Neural cell (in vitro differentiated cells): Measurements from ENCODE around the gene RTN4RL1. TPM values are rescaled to one million over a fixed set of nuclear protein-coding genes. Genes with fewer than 3 reads are reported as not detected.

Source experiments
- H2AFZ ChIP-seq: fragments of 200-600, 300-800 bp; sonication (generic), shearing (Covaris generic); 2 replicates; pipeline ENCODE4 v1.6.0; 2014; ENCODE audit warnings: low read depth, mild to moderate bottlenecking, antibody characterized with exemption, low read length, moderate library complexity
- H3F3A ChIP-seq: fragments of 200-600 bp; shearing (Covaris generic); 2 replicates; pipeline ENCODE4 v1.6.1; 2016; ENCODE audit warnings: mild to moderate bottlenecking, moderate library complexity, mixed read lengths, antibody characterized with exemption, low read length; ENCODE audit not compliant: insufficient read depth, poor library complexity, severe bottlenecking
- H3K27ac ChIP-seq: fragments of 200-600, 300-800 bp; sonication (generic), shearing (Covaris generic); 2 replicates; pipeline ENCODE4 v1.5.1; 2014; ENCODE audit warnings: mild to moderate bottlenecking, low read length, moderate library complexity
- H3K27me3 ChIP-seq: fragments of 300-800, 200-600 bp; sonication (generic), shearing (Covaris generic); 2 replicates; pipeline ENCODE4 v1.6.0; 2014; ENCODE audit warnings: mild to moderate bottlenecking, low read depth, low read length, moderate library complexity; ENCODE audit not compliant: insufficient read depth
- H3K36me3 ChIP-seq: fragments of 300-800, 200-600 bp; sonication (generic), shearing (Covaris generic); 2 replicates; pipeline ENCODE4 v1.5.1; 2014; ENCODE audit warnings: mild to moderate bottlenecking, antibody characterized with exemption, low read length, moderate library complexity; ENCODE audit not compliant: insufficient read depth
- H3K4me2 ChIP-seq: fragments of 300-800, 200-600 bp; sonication (generic), shearing (Covaris generic); 2 replicates; pipeline ENCODE4 v1.6.0; 2014; ENCODE audit warnings: mild to moderate bottlenecking, low read length
- H3K4me3 ChIP-seq: fragments of 300-800, 200-600 bp; sonication (generic), shearing (Covaris generic); 2 replicates; pipeline ENCODE4 v1.5.1; 2014; ENCODE audit warnings: mild to moderate bottlenecking, low read length, moderate library complexity
- H3K79me2 ChIP-seq: fragments of 200-600 bp; shearing (Covaris generic); replicated peaks from 2 replicates; pipeline ENCODE4 v1.6.0; 2014; ENCODE audit warnings: mild to moderate bottlenecking, low read length, moderate library complexity; ENCODE audit not compliant: insufficient read depth
- H3K9ac ChIP-seq: fragments of 300-800, 200-600 bp; sonication (generic), shearing (Covaris generic); 2 replicates; pipeline ENCODE4 v1.6.1; 2016; ENCODE audit warnings: mild to moderate bottlenecking, low read length, mixed read lengths
- H3K9me2 ChIP-seq: fragments of 200-600 bp; shearing (Covaris generic); 2 replicates; pipeline ENCODE4 v1.6.1; 2016; ENCODE audit warnings: mild to moderate bottlenecking, low read length, mixed read lengths; ENCODE audit not compliant: insufficient read depth
- H3K9me3 ChIP-seq: fragments of 200-600, 300-800 bp; sonication (generic), shearing (Covaris generic); 2 replicates; pipeline ENCODE4 v1.6.1; 2016; ENCODE audit warnings: mild to moderate bottlenecking, mixed run types, low read length, moderate library complexity, mixed read lengths
- H4K20me1 ChIP-seq: fragments of 200-600 bp; shearing (Covaris generic); 2 replicates; pipeline ENCODE4 v1.6.1; 2016; ENCODE audit warnings: mild to moderate bottlenecking, mixed run types; ENCODE audit not compliant: insufficient read depth
- EP300 ChIP-seq: fragments of 450-650 bp; conservative IDR thresholded peaks from 2 replicates; pipeline ENCODE4 v1.6.1; 2014; ENCODE audit warnings: antibody characterized with exemption, mild to moderate bottlenecking, moderate library complexity; ENCODE audit not compliant: poor library complexity, severe bottlenecking
- EZH2 ChIP-seq: fragments of 200-600, 300-800 bp; shearing (Covaris generic), sonication (generic); IDR thresholded peaks from 2 replicates; pipeline ENCODE4 v1.6.1; 2014; ENCODE audit warnings: antibody characterized with exemption, low read length, borderline replicate concordance, mild to moderate bottlenecking; ENCODE audit not compliant: insufficient read depth, poor library complexity, severe bottlenecking
- MXI1 ChIP-seq: fragments of 450-650 bp; conservative IDR thresholded peaks from 2 replicates; pipeline ENCODE4 v1.6.1; 2014; ENCODE audit warnings: antibody characterized with exemption, mild to moderate bottlenecking; ENCODE audit not compliant: poor library complexity, severe bottlenecking
- POLR2AphosphoS5 ChIP-seq: IDR thresholded peaks from 2 replicates; pipeline ENCODE4 v1.6.1; 2012
- RAD21 ChIP-seq: fragments of 450-650 bp; conservative IDR thresholded peaks from 2 replicates; pipeline ENCODE4 v1.6.1; 2014; ENCODE audit warnings: antibody characterized with exemption, mild to moderate bottlenecking, moderate library complexity
- SMC3 ChIP-seq: fragments of 450-650 bp; conservative IDR thresholded peaks from 2 replicates; pipeline ENCODE4 v1.6.1; 2014; ENCODE audit warnings: antibody characterized with exemption, mild to moderate bottlenecking, moderate library complexity; ENCODE audit not compliant: poor library complexity
- TAF1 ChIP-seq: IDR thresholded peaks from 2 replicates; pipeline ENCODE4 v1.6.1; 2012; ENCODE audit warnings: low read depth
- polyA plus RNA-seq: library from polyadenylated mRNA; depleted of rRNA; stranded (reverse); fragments of >200 nt; gene quantifications from 2 replicates; pipeline ENCODE4 v1.2.3, GENCODE V29; 2014
- TF ChIP-seq, protein P1 (sequence below): IDR thresholded peaks from 2 replicates; pipeline ENCODE4 v1.6.1; 2012; ENCODE audit warnings: borderline replicate concordance
- TF ChIP-seq, protein P2 (sequence below): fragments of 450-650 bp; IDR thresholded peaks from 2 replicates; pipeline ENCODE4 v1.5.1; 2014; ENCODE audit warnings: antibody characterized with exemption, mild to moderate bottlenecking, moderate library complexity; ENCODE audit not compliant: poor library complexity, severe bottlenecking

Gene RTN4RL1
- polyA plus RNA-seq, 1 donor from 2014 or later: 8.1 TPM

DNA sequence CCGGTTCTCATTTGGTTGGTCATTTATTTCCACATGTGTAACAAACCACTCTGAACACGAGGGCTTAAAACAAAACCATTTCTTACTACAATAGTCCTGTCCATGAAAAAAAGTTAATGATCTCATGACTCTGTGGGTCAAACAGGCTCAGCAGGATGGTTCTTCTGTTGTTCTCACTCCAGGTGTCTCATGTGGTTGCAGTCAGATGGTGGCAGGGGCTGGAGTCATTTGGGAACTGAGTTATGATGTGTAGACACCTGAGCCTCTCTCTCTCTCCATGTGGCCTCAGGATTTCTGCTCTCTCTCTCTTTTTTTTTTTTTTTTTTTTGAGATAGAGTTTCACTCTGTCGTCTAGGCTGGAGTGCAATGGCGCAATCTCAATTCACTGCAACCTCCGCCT is 55.4 kb downstream of the RTN4RL1 start:
- no peaks in the 10 kb centered on the region for H3F3A ChIP-seq
- TF ChIP-seq SMC3 (no peak), MXI1 (no peak), RAD21 (no peak), POLR2AphosphoS5 (no peak), TAF1 (no peak), EZH2 (no peak), EP300 (no peak)
- TF ChIP-seq, protein P1, sequence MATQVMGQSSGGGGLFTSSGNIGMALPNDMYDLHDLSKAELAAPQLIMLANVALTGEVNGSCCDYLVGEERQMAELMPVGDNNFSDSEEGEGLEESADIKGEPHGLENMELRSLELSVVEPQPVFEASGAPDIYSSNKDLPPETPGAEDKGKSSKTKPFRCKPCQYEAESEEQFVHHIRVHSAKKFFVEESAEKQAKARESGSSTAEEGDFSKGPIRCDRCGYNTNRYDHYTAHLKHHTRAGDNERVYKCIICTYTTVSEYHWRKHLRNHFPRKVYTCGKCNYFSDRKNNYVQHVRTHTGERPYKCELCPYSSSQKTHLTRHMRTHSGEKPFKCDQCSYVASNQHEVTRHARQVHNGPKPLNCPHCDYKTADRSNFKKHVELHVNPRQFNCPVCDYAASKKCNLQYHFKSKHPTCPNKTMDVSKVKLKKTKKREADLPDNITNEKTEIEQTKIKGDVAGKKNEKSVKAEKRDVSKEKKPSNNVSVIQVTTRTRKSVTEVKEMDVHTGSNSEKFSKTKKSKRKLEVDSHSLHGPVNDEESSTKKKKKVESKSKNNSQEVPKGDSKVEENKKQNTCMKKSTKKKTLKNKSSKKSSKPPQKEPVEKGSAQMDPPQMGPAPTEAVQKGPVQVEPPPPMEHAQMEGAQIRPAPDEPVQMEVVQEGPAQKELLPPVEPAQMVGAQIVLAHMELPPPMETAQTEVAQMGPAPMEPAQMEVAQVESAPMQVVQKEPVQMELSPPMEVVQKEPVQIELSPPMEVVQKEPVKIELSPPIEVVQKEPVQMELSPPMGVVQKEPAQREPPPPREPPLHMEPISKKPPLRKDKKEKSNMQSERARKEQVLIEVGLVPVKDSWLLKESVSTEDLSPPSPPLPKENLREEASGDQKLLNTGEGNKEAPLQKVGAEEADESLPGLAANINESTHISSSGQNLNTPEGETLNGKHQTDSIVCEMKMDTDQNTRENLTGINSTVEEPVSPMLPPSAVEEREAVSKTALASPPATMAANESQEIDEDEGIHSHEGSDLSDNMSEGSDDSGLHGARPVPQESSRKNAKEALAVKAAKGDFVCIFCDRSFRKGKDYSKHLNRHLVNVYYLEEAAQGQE: no peak
- TF ChIP-seq, protein P2, sequence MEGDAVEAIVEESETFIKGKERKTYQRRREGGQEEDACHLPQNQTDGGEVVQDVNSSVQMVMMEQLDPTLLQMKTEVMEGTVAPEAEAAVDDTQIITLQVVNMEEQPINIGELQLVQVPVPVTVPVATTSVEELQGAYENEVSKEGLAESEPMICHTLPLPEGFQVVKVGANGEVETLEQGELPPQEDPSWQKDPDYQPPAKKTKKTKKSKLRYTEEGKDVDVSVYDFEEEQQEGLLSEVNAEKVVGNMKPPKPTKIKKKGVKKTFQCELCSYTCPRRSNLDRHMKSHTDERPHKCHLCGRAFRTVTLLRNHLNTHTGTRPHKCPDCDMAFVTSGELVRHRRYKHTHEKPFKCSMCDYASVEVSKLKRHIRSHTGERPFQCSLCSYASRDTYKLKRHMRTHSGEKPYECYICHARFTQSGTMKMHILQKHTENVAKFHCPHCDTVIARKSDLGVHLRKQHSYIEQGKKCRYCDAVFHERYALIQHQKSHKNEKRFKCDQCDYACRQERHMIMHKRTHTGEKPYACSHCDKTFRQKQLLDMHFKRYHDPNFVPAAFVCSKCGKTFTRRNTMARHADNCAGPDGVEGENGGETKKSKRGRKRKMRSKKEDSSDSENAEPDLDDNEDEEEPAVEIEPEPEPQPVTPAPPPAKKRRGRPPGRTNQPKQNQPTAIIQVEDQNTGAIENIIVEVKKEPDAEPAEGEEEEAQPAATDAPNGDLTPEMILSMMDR: no peak
- H3K79me2 ChIP-seq: no peaks in the 10 kb centered on the region
- no peaks in the 10 kb centered on the region for H3K27me3 ChIP-seq
- no peak overlapping the region for H3K27ac ChIP-seq
- H3K9me2 ChIP-seq: no peaks in the 10 kb centered on the region
- H2AFZ ChIP-seq: no peak overlapping the region
- H3K9me3 ChIP-seq: no peaks in the 10 kb centered on the region
- H3K4me2 ChIP-seq: no peak overlapping the region
- no peak overlapping the region for H3K9ac ChIP-seq
- no peaks in the 10 kb centered on the region for H3K36me3 ChIP-seq
- H3K4me3 ChIP-seq: no peak overlapping the region
- no peaks in the 10 kb centered on the region for H4K20me1 ChIP-seq

DNA sequence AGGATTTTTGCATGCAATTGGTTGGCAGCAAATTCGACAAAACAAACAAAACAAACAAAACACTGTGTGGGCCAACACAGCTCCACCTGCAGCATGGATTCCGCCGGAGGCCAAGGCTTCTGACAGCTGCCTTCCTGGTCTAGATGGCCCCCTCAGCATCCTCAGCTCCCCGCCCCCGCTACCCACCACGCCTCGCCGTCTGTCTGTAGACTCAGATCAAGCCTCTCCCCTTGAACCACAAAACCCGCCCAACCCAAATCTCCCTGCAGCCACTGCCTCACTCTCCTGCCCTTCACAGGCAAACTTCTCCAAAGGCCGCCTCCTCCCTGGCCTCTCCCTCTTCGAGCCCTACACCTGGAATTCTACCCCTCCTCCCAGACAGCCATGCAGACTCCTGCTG is 57.9 kb downstream of the RTN4RL1 start:
- no peak overlapping the region for H2AFZ ChIP-seq
- H3K9me2 ChIP-seq: no peaks in the 10 kb centered on the region
- no peak overlapping the region for H3K4me3 ChIP-seq
- no peaks in the 10 kb centered on the region for H3F3A ChIP-seq
- H3K36me3 ChIP-seq: no peaks in the 10 kb centered on the region
- H3K27ac ChIP-seq: no peak overlapping the region
- H3K79me2 ChIP-seq: no peaks in the 10 kb centered on the region
- no peak for TF ChIP-seq TAF1
- no peak for TF ChIP-seq EP300
- no peak for TF ChIP-seq RAD21
- TF ChIP-seq SMC3: no peak
- TF ChIP-seq, protein P1: no peak
- no peak for TF ChIP-seq EZH2
- TF ChIP-seq MXI1: no peak
- TF ChIP-seq POLR2AphosphoS5: no peak
- TF ChIP-seq, protein P2: no peak
- no peaks in the 10 kb centered on the region for H4K20me1 ChIP-seq
- no peaks in the 10 kb centered on the region for H3K27me3 ChIP-seq
- H3K4me2 ChIP-seq: no peak overlapping the region
- H3K9me3 ChIP-seq: no peaks in the 10 kb centered on the region
- no peak overlapping the region for H3K9ac ChIP-seq
